Embryonic facial prominence (tissue), 1 donor: ENCODE results near the gene SLC5A3.

Experiments
- DNase-seq: peaks from one replicate; pipeline ENCODE4 v3.0.0-alpha.2; 2016; ENCODE audit errors: extremely low spot score

Gene SLC5A3

DNA sequence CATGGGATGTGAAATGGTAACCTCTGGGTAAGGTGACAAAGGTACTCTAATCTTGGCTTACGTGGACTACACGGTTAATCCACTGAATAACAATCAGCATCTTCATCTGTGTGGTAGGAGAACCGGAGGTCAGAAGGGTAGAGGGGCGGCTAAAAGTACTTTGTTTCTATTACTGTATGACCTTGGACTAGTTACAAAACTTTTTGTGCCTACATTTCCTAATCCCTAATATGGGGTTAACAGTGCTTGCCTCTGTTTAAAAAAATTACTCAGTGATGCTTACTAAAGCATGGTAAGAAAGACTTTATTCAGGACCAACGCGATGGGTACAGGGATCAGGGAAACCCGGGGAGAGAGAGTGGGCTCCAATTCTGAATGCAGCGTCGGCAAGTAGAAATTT, 1.7 kb upstream of the SLC5A3 start:
- DNase-seq, result no peak

- DNase-seq, result no peak
Measured at GRCh38 chr21:34072145-34073031, 990 bp upstream of the SLC5A3 start.

DNA sequence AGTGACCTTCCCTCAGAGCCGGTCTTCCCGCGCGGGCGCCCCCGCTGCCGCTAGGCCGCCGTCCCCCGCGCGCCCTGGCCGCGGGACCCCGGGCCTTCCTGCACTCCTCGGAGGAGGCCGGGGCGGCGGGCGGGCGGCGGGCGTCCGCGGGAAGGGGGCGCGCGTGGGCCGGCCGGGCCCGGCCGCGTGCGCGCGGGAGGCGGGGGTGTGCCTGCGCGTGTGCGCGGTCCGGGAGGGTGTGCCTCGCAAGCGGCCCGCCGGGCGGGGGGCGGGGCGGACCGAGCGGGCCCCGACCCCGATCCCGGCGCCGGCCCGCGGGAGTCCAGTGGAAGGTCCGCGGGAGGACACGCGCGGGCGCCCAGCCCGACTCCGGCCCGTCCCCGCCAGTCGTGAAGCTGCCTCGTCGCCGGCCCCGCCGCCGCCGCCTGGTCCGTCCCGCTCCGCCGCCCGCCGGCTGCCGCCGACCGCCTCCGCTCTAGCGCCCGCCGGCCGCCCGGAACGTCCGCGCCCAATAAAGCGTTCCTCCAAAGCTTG, 438 bp downstream of the SLC5A3 start:
- DNase-seq, result no peak

DNA sequence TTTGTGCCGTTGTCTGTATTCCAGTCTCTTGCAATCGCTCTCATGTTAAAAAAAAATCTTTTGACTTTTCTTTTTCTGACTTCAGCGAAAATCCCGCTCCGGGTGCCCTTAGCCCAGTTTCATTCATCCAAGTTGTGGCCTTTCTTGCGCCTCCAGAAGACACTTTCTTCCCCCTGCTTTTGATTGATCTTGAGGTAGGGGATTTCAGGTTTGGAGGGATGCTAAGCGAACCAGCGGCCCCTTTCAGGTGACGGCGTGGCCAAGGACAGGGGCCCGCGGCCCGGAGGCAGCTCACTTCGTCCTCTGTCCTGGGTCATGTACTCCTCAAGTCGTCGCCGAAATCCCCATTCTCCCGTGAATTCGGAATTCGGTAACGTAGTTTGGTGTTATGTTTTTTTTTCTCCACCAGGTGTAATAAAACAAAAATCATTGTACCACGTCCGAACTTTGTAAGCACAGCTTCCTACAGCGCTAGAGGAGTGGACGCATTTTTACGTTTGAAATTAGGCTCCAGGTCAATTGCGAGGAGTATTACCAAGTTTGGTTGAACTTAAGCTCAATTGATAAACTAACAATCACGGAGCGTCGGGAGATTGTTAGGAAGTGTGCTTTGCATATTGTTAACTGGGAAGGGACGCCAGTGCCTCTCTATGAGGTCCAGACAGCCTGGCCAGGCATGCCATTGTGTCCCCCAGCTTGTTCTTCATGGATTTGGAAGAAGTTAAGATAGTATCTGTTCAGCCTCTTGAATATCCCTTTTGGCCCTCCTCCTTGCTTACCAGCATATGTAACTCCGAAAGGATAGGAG, 1.1 kb downstream of the SLC5A3 start:
- no peak for DNase-seq

DNA sequence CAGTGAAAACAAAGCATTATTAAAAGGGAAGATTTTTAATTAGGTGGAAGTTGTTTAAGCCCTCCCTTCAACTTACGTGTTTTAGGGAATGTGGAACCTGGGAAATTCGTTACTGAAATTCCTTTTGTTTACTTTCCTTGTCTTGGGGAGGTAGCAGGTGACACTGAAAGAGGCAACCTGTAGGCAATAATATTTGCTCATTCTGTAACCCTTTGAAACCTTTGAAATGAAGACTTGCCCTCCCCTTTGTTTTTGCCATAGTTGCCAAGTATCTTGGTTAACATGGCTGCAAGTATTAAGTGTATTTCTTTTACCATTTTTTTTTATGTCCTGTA, 1.7 kb downstream of the SLC5A3 start:
- no peak for DNase-seq

GRCh38 chr21:34075760-34076660, 2.6 kb downstream of the SLC5A3 start:
- DNase-seq, result no peak

GRCh38 chr21:34076835-34077234, 3.5 kb downstream of the SLC5A3 start:
- no peak for DNase-seq

DNA sequence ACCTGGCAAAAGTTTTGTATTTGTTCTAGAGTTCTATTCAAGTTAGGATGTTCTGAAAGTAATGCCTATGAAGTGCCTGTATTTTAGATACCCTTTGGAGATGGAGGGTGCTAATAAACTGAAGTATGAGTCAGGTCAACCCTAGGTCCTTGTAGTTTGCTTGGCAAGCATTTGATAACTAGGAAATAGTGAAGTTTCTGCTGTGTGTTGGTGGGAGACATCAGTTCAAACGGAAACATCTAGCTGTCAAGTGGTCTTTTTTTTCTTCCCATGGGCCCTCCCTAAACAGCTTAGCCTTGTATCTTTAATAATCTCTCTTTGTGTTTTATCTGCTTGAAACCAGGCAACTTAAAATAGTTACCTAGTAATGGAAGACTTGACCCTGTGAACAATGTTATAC, 4.5 kb downstream of the SLC5A3 start:
- no peak for DNase-seq

DNA sequence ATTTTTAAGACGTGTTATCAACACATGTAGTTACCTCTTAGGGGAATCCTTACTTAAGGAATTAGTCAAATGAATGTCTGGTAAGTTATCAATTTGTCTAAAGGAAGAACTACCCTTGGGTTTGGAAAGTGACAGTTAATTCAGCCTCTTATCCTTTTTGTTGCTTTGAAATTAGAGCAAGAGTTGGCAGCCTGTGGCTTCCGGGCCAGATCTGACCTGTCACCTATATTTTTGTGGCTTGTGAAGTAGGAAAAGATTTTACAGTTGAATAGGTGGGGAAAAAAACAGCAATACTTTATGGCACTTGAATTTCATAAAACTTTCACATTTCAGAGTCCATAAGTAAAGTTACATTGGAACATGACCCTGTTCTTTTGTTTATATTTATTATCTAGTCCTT, 5.5 kb downstream of the SLC5A3 start:
- no peak for DNase-seq

DNA sequence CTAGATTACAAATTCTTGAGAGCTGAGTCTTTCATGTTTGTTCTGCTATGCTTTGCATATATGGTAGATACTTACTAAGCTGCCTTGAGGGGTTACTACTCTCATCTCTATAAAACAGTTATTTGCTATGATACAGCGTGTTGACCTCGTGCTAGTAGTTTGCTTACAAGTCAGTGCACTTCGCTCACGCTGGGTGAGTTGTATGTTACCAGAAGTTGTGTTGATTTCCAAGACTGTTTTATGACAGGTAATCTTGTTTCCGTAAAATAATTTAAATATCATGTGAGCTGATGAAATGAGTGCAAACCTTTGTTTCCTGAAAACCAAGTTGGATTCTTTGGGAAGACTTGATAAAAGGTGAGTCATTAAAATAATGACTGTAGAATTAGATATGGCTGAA, 7.3 kb downstream of the SLC5A3 start:
- no peak for DNase-seq

DNA sequence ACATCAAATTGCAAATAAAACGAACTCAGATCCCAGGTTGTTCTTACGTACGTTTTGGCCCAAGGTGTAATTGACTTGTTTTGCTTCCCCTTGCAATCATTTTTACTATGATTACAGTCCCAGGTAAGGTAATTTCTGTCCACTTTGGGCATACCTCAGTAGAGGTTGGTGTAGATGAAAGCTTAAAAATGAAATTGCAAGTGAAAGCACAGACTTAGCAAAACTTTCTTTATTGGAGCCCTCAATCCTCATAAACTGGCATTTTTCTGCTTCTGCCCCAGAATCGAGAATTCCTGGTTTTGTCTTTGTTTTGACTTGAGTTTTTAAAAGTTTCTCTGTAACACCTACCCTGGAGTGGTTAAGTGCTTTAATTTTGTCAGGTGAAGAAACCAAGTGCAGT, 9.4 kb downstream of the SLC5A3 start:
- DNase-seq, result no peak

GRCh38 chr21:34083357-34083756, 10.0 kb downstream of the SLC5A3 start:
- no peak for DNase-seq

GRCh38 chr21:34085129-34085528, 11.8 kb downstream of the SLC5A3 start:
- DNase-seq, result no peak

DNA sequence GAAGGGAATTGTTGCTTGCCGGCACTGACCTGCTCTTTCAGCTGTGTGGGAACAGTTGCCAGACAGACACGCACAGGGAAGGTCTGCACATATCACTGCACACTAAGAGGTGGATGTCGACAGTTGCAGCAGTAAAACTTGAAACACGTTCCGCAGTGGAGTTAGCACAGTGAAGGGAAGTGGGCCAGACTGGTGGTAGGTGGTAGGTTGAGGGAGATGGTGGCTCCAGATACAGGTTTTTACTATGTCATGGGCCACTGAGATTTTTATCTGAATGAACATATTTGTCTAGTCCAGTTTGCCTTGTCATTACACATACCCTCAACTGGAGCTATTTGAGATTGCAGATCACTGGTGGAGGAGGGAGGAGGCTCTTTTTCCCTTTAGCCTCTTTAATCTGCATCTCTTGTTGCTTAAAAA, 13.5 kb downstream of the SLC5A3 start:
- DNase-seq, result no peak

GRCh38 chr21:34088752-34089151, 15.4 kb downstream of the SLC5A3 start:
- no peak for DNase-seq

GRCh38 chr21:34091032-34091431, 17.7 kb downstream of the SLC5A3 start:
- DNase-seq, result no peak

GRCh38 chr21:34091607-34092006, 18.2 kb downstream of the SLC5A3 start:
- no peak for DNase-seq

- no peak for DNase-seq
Measured at GRCh38 chr21:34092262-34092921, 19.0 kb downstream of the SLC5A3 start.

GRCh38 chr21:34093083-34093482, 19.7 kb downstream of the SLC5A3 start:
- DNase-seq, result no peak

DNA sequence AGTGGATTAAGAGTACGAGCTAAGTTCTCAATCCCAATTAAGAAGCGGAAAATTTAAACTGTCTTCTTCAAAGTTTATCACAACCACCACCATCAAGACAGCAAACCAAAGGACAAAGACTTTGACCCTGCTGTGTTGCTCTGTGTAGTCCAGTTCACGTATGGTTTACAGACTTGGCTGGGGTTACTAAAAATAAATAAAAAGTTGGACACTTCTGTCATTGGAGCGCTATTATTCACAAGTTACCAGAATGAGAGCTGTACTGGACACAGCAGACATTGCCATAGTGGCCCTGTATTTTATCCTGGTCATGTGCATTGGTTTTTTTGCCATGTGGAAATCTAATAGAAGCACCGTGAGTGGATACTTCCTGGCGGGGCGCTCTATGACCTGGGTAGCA, 21.6 kb downstream of the SLC5A3 start:
- DNase-seq, result no peak

GRCh38 chr21:34097442-34097841, 24.1 kb downstream of the SLC5A3 start:
- DNase-seq, result no peak
